HCT116 (cell line): ENCODE data around the gene RBPJ. TPM values are rescaled to one million over a fixed set of nuclear protein-coding genes. Genes with fewer than 3 reads are reported as not detected.

Experiments used
- ATAC-seq: fragments of 200-7000 bp; cut with Tn5 transposase; 2 replicates; pipeline ENCODE4 v1.9.1; 2020; ENCODE audit warnings: mild to moderate bottlenecking, moderate library complexity
- BruUV-seq: library from RNA; stranded (reverse); fragments of 400-500 nt; replicated peaks from 2 replicates; lab custom pipeline; 2021; lab: Mats Ljungman, UMichigan
- CTCF ChIA-PET: fragments of 300-600 bp; sonication (Branson Sonifier 250); formaldehyde crosslinking; loops from one replicate; lab custom pipeline; 2021; ENCODE audit warnings: antibody characterized with exemption; lab: Charles Lee
- POLR2A ChIA-PET: fragments of 300-600, 350-600 bp; sonication (Branson Sonifier 250); formaldehyde crosslinking; loops from one replicate; lab custom pipeline; 2021; ENCODE audit warnings: antibody characterized with exemption; lab: Charles Lee
- RAD21 ChIA-PET, 2 experiments: fragments of 300-600 bp; sonication (Branson Sonifier 250); formaldehyde crosslinking; loops; one replicate each; lab custom pipeline; 2023; ENCODE audit warnings: low total read pairs in 2 of 2; ENCODE audit not compliant: uncharacterized antibody in 2 of 2, unreplicated experiment in 2 of 2, low non-redundant PET in 1 of 2; lab: Charles Lee
- DNase-seq: peaks from one replicate; pipeline ENCODE4 v3.0.0-alpha.2; 2010; ENCODE audit warnings: low read depth, low spot score
- H2AFZ ChIP-seq: fragments of 200-600 bp; shearing (Covaris generic), sonication (generic); 2 replicates; pipeline ENCODE4 v1.6.1; 2017; ENCODE audit warnings: low read depth, mixed run types, mixed read lengths, antibody characterized with exemption, low read length; ENCODE audit not compliant: poor library complexity, severe bottlenecking
- H3K27ac ChIP-seq: 2 replicates; pipeline ENCODE4 v1.5.1; 2012; ENCODE audit warnings: low read depth, low read length
- H3K27me3 ChIP-seq: fragments of 200-600 bp; sonication (generic); 2 replicates; pipeline ENCODE4 v1.6.1; 2016; ENCODE audit warnings: mixed run types, low read length, mixed read lengths; ENCODE audit not compliant: insufficient read depth
- H3K36me3 ChIP-seq, 2 experiments: fragments of 200-500 bp in 1 of 2; fragments of 200-600 bp in 1 of 2; sonication (Bioruptor generic) in 1 of 2; sonication (generic) in 1 of 2; 2 replicates each; pipeline versions ENCODE4 v1.5.1 to v1.6.1; 2014 to 2016; ENCODE audit warnings: low read length in 2 of 2, inconsistent platforms in 1 of 2, mixed read lengths in 1 of 2, mixed run types in 1 of 2; ENCODE audit not compliant: insufficient read depth in 2 of 2, control insufficient read depth in 1 of 2
- H3K4me1 ChIP-seq, 2 experiments: fragments of 200-600 bp in 1 of 2; sonication (generic) in 1 of 2; 2 replicates each; pipeline versions ENCODE4 v1.5.1 to v1.6.1; 2012 to 2017; ENCODE audit warnings: low read length in 2 of 2, inconsistent platforms in 1 of 2, mild to moderate bottlenecking in 1 of 2, mixed read lengths in 1 of 2, mixed run types in 1 of 2, moderate library complexity in 1 of 2; ENCODE audit not compliant: insufficient read depth in 2 of 2, control insufficient read depth in 1 of 2
- H3K4me2 ChIP-seq: fragments of 200-600 bp; sonication (generic); 2 replicates; pipeline ENCODE4 v1.6.1; 2017; ENCODE audit warnings: mixed run types, low read length, mixed read lengths
- H3K4me3 ChIP-seq, 2 experiments: fragments of 200-600 bp in 1 of 2; sonication (generic) in 1 of 2; replicated peaks in 1 of 2; 2 replicates each; pipeline ENCODE4 v1.5.1; 2011 to 2016; ENCODE audit warnings: low read length in 2 of 2, control low read depth in 1 of 2, low read depth in 1 of 2, mild to moderate bottlenecking in 1 of 2, mixed read lengths in 1 of 2, mixed run types in 1 of 2
- H3K79me2 ChIP-seq: fragments of 200-600 bp; sonication (generic); 2 replicates; pipeline ENCODE4 v1.6.1; 2017; ENCODE audit warnings: mild to moderate bottlenecking, mixed run types, low read length, moderate library complexity, mixed read lengths; ENCODE audit not compliant: insufficient read depth
- H3K9ac ChIP-seq: fragments of 200-600 bp; sonication (generic); 2 replicates; pipeline ENCODE4 v1.6.1; 2016; ENCODE audit warnings: low read length, mixed read lengths
- H3K9me2 ChIP-seq: fragments of 200-600 bp; sonication (generic), shearing (Covaris generic); 2 replicates; pipeline ENCODE4 v1.6.1; 2017; ENCODE audit warnings: mixed run types, mild to moderate bottlenecking, moderate library complexity; ENCODE audit not compliant: insufficient read depth
- H3K9me3 ChIP-seq, 2 experiments: fragments of 200-500 bp in 1 of 2; fragments of 200-600 bp in 1 of 2; sonication (Bioruptor generic) in 1 of 2; sonication (generic) in 1 of 2; 2 replicates each; pipeline ENCODE4 v1.6.1; 2014 to 2017; ENCODE audit warnings: low read length in 2 of 2, mixed read lengths in 2 of 2, inconsistent platforms in 1 of 2, low read depth in 1 of 2, mild to moderate bottlenecking in 1 of 2, mixed run types in 1 of 2, moderate library complexity in 1 of 2; ENCODE audit not compliant: control insufficient read depth in 1 of 2, insufficient read depth in 1 of 2
- H4K20me1 ChIP-seq: fragments of 200-600 bp; sonication (generic), shearing (Covaris generic); 2 replicates; pipeline ENCODE4 v1.6.1; 2017; ENCODE audit warnings: mixed run types, mild to moderate bottlenecking, moderate library complexity; ENCODE audit not compliant: insufficient read depth
- CBX3 ChIP-seq: IDR thresholded peaks from 2 replicates; pipeline ENCODE4 v1.6.1; 2012; ENCODE audit warnings: low read depth
- EGR1 ChIP-seq: IDR thresholded peaks from 2 replicates; pipeline ENCODE4 v1.6.1; 2012; ENCODE audit warnings: low read depth
- ELF1 ChIP-seq: IDR thresholded peaks from 2 replicates; pipeline ENCODE4 v1.6.1; 2012; ENCODE audit warnings: low read depth, borderline replicate concordance
- EZH2 ChIP-seq: fragments of 200-600 bp; sonication (generic); IDR thresholded peaks from 2 replicates; pipeline ENCODE4 v1.6.1; 2017; ENCODE audit warnings: antibody characterized with exemption, mixed run types
- EZH2phosphoT487 ChIP-seq: fragments of 200-600 bp; IDR thresholded peaks from 2 replicates; pipeline ENCODE4 v1.6.1; 2018; ENCODE audit warnings: antibody characterized with exemption, borderline replicate concordance
- FOSL1 ChIP-seq: IDR thresholded peaks from 2 replicates; pipeline ENCODE4 v1.6.1; 2012; ENCODE audit warnings: low read depth
- POLR2A ChIP-seq: IDR thresholded peaks from 2 replicates; pipeline ENCODE4 v1.7.0; 2011; ENCODE audit warnings: borderline replicate concordance; ENCODE audit not compliant: insufficient read depth, insufficient read length; ENCODE audit errors: extremely low read depth
- POLR2AphosphoS5 ChIP-seq: IDR thresholded peaks from 2 replicates; pipeline ENCODE4 v1.6.1; 2011; ENCODE audit warnings: mild to moderate bottlenecking, low read depth, low read length, moderate library complexity
- RAD21 ChIP-seq: IDR thresholded peaks from 2 replicates; pipeline ENCODE4 v1.6.1; 2012; ENCODE audit warnings: low read depth, mild to moderate bottlenecking
- SIN3A ChIP-seq: IDR thresholded peaks from 2 replicates; pipeline ENCODE4 v1.6.1; 2012; ENCODE audit warnings: low read depth
- SP1 ChIP-seq: IDR thresholded peaks from 2 replicates; pipeline ENCODE4 v1.6.1; 2012; ENCODE audit warnings: low read depth
- SRF ChIP-seq: IDR thresholded peaks from 2 replicates; pipeline ENCODE4 v1.6.1; 2012; ENCODE audit warnings: low read depth
- YY1 ChIP-seq: IDR thresholded peaks from 2 replicates; pipeline ENCODE4 v1.6.1; 2011; ENCODE audit warnings: low read length, low read depth, moderate library complexity, mild to moderate bottlenecking; ENCODE audit not compliant: insufficient replicate concordance; ENCODE audit errors: extremely low read depth
- ZFX ChIP-seq: fragments of 450-650 bp; IDR thresholded peaks from 2 replicates; pipeline ENCODE4 v1.6.1; 2017
- ZNF274 ChIP-seq: fragments of 200-500 bp; sonication (Bioruptor generic); IDR thresholded peaks from 2 replicates; pipeline ENCODE4 v1.6.1; 2014; ENCODE audit warnings: mild to moderate bottlenecking, low read depth, low read length, inconsistent platforms
- intact Hi-C: fragments of 100-400 bp; cut with micrococcal nuclease; formaldehyde crosslinking; loops from 2 replicates; pipeline ENCODE4 v1.10.0; 2022
- total RNA-seq: library from RNA; stranded (reverse); gene quantifications from one replicate; pipeline ENCODE4 v1.2.1, GENCODE V29; 2021; ENCODE audit not compliant: unreplicated experiment
- TF ChIP-seq, protein P1 (sequence below): IDR thresholded peaks from 2 replicates; pipeline ENCODE4 v1.6.1; 2012; ENCODE audit warnings: low read depth
- TF ChIP-seq, protein P2 (sequence below): IDR thresholded peaks from 2 replicates; pipeline ENCODE4 v1.6.1; 2011; ENCODE audit warnings: mild to moderate bottlenecking, low read length, moderate library complexity; ENCODE audit not compliant: insufficient replicate concordance; ENCODE audit errors: extremely low read depth
- TF ChIP-seq, protein P3 (sequence below): IDR thresholded peaks from 2 replicates; pipeline ENCODE4 v1.6.1; 2012
- TF ChIP-seq, protein P4 (sequence below), 3 experiments: fragments of 200-600 bp in 1 of 3; sonication (generic) in 1 of 3; IDR thresholded peaks in 2 of 3; conservative IDR thresholded peaks in 1 of 3; 2 replicates each; pipeline ENCODE4 v1.5.1; 2012 to 2017; ENCODE audit warnings: low read depth in 2 of 3, low read length in 2 of 3, antibody characterized with exemption in 1 of 3, borderline replicate concordance in 1 of 3, control low read depth in 1 of 3, mild to moderate bottlenecking in 1 of 3, mixed read lengths in 1 of 3, mixed run types in 1 of 3, moderate library complexity in 1 of 3; ENCODE audit not compliant: insufficient read depth in 1 of 3

The RBPJ gene
- total RNA-seq, 1 experiment from 2014 or later: 72.7 TPM

DNA sequence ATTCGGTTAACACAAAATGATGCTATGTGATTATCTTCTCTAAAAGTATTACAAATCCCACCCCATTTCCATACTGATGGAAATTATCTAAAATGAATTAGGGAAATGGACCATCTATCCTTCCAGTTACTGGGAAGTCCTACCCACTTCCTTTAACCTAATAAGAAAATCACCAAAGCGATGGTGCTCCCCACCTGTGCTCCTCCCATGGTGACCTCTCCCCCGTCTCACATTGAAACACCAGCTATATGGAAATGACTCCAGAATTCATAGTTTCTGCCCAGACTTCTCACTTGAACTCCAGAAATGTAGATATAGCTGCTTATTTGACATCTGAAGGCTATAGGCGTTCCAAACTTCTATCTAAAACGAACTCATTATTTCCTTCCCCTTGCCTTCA lies 121.0 kb downstream of the RBPJ start (continued):
- TF ChIP-seq FOSL1 (no peak), POLR2AphosphoS5 (no peak), EZH2 (no peak), EGR1 (no peak), SIN3A (no peak), SRF (no peak), ELF1 (no peak), ZNF274 (no peak), CBX3 (no peak), YY1 (no peak)
- TF ChIP-seq, protein P1, sequence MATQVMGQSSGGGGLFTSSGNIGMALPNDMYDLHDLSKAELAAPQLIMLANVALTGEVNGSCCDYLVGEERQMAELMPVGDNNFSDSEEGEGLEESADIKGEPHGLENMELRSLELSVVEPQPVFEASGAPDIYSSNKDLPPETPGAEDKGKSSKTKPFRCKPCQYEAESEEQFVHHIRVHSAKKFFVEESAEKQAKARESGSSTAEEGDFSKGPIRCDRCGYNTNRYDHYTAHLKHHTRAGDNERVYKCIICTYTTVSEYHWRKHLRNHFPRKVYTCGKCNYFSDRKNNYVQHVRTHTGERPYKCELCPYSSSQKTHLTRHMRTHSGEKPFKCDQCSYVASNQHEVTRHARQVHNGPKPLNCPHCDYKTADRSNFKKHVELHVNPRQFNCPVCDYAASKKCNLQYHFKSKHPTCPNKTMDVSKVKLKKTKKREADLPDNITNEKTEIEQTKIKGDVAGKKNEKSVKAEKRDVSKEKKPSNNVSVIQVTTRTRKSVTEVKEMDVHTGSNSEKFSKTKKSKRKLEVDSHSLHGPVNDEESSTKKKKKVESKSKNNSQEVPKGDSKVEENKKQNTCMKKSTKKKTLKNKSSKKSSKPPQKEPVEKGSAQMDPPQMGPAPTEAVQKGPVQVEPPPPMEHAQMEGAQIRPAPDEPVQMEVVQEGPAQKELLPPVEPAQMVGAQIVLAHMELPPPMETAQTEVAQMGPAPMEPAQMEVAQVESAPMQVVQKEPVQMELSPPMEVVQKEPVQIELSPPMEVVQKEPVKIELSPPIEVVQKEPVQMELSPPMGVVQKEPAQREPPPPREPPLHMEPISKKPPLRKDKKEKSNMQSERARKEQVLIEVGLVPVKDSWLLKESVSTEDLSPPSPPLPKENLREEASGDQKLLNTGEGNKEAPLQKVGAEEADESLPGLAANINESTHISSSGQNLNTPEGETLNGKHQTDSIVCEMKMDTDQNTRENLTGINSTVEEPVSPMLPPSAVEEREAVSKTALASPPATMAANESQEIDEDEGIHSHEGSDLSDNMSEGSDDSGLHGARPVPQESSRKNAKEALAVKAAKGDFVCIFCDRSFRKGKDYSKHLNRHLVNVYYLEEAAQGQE: no peak

DNA sequence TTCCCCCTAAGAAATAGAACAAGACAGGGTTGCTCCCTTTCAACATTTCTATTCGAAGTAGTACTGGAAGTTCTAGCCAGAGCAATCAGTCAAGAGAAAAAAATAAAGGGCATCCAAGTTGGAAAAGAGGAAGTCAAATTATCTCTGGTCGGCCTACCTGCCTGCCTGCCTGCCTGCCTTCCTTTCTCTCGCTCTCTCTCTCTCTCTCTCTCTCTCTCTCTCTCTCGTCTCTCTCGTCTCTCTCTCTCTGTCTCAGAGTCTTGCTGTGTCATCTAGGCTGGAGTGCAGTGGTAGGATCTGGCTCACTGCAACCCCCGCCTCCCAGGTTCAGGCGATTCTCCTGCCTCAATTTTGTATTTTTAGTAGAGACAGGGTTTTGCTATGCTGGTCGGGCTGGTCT lies 126.6 kb downstream of the RBPJ start:
- ChIA-PET CTCF (no interaction called here), POLR2A (no interaction called here), RAD21 (no interaction called here)
- no peak for DNase-seq
- no peaks in the 10 kb centered on the region for H3K9me2 ChIP-seq
- no peak for ATAC-seq
- no peak overlapping the region for H3K27ac ChIP-seq
- no TSS peak for BruUV-seq
- H3K36me3 ChIP-seq: peaks cover 0 to 9% of the 10 kb centered on the region in 2 experiments; a peak in 1 of 4 replicates
- no peak overlapping the region for H3K4me2 ChIP-seq
- intact Hi-C loops: no loop called here
- no peaks in the 10 kb centered on the region for H3K27me3 ChIP-seq
- no peaks in the 10 kb centered on the region for H3K4me1 ChIP-seq
- no peaks in the 10 kb centered on the region for H3K79me2 ChIP-seq
- H4K20me1 ChIP-seq: no peaks in the 10 kb centered on the region
- H2AFZ ChIP-seq: no peak overlapping the region
- no peak overlapping the region for H3K9ac ChIP-seq
- no peak overlapping the region for H3K4me3 ChIP-seq
- no peaks in the 10 kb centered on the region for H3K9me3 ChIP-seq
- TF ChIP-seq EGR1: no peak
- TF ChIP-seq YY1: no peak
- TF ChIP-seq, protein P2, sequence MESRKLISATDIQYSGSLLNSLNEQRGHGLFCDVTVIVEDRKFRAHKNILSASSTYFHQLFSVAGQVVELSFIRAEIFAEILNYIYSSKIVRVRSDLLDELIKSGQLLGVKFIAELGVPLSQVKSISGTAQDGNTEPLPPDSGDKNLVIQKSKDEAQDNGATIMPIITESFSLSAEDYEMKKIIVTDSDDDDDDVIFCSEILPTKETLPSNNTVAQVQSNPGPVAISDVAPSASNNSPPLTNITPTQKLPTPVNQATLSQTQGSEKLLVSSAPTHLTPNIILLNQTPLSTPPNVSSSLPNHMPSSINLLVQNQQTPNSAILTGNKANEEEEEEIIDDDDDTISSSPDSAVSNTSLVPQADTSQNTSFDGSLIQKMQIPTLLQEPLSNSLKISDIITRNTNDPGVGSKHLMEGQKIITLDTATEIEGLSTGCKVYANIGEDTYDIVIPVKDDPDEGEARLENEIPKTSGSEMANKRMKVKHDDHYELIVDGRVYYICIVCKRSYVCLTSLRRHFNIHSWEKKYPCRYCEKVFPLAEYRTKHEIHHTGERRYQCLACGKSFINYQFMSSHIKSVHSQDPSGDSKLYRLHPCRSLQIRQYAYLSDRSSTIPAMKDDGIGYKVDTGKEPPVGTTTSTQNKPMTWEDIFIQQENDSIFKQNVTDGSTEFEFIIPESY: no peak
- no peak for TF ChIP-seq EZH2phosphoT487
- TF ChIP-seq POLR2A: no peak
- TF ChIP-seq SIN3A: no peak
- no peak for TF ChIP-seq EZH2
- TF ChIP-seq POLR2AphosphoS5: no peak
- TF ChIP-seq FOSL1: no peak
- TF ChIP-seq ZFX: no peak
- no peak for TF ChIP-seq SP1
- TF ChIP-seq, protein P3, sequence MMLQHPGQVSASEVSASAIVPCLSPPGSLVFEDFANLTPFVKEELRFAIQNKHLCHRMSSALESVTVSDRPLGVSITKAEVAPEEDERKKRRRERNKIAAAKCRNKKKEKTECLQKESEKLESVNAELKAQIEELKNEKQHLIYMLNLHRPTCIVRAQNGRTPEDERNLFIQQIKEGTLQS: no peak
- TF ChIP-seq RAD21: no peak
- TF ChIP-seq, protein P4, sequence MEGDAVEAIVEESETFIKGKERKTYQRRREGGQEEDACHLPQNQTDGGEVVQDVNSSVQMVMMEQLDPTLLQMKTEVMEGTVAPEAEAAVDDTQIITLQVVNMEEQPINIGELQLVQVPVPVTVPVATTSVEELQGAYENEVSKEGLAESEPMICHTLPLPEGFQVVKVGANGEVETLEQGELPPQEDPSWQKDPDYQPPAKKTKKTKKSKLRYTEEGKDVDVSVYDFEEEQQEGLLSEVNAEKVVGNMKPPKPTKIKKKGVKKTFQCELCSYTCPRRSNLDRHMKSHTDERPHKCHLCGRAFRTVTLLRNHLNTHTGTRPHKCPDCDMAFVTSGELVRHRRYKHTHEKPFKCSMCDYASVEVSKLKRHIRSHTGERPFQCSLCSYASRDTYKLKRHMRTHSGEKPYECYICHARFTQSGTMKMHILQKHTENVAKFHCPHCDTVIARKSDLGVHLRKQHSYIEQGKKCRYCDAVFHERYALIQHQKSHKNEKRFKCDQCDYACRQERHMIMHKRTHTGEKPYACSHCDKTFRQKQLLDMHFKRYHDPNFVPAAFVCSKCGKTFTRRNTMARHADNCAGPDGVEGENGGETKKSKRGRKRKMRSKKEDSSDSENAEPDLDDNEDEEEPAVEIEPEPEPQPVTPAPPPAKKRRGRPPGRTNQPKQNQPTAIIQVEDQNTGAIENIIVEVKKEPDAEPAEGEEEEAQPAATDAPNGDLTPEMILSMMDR (IDR thresholded peaks at IDR 0.05 in 2 of 3, conservative IDR thresholded peaks at IDR 0.05 in 1 of 3; ENCODE audit: borderline replicate concordance in 1 of 3, insufficient read depth in 1 of 3, low read depth in 2 of 3, low read length in 2 of 3): no peak
